ENCODE measurements around the gene AATK. TPM values are rescaled to one million over a fixed set of nuclear protein-coding genes. Genes with fewer than 3 reads are reported as not detected.

AATK gene
- total RNA-seq, 1 experiment from 2014 or later: 1.1 TPM

GRCh38 chr17:81127133-81127455 is 38.9 kb downstream of the AATK start:
- H3K27ac ChIP-seq (ENCODE audit: low read length): no peak overlapping the region
- no peaks in the 10 kb centered on the region for H3K9me2 ChIP-seq (replicated peaks; ENCODE audit: low read length)
- TF ChIP-seq EZH2phosphoT487 (IDR thresholded peaks at IDR 0.05; ENCODE audit: borderline replicate concordance, low read length) (no peak), CTCF (conservative IDR thresholded peaks at IDR 0.05; ENCODE audit: low read depth, low read length) (no peak), EZH2 (IDR thresholded peaks at IDR 0.05; ENCODE audit: low read length, unreplicated experiment) (no peak)
- no peak overlapping the region for H3K4me3 ChIP-seq (ENCODE audit: low read length)
- H3K9ac ChIP-seq (ENCODE audit: low read length): no peak overlapping the region
- H3K27me3 ChIP-seq (ENCODE audit: low read length): no peaks in the 10 kb centered on the region
- no peak overlapping the region for H2AFZ ChIP-seq (ENCODE audit: low read length)
- H3K79me2 ChIP-seq (ENCODE audit: low read length): no peaks in the 10 kb centered on the region
- intact Hi-C loops (cut with micrococcal nuclease): no loop called here
- H3K36me3 ChIP-seq (ENCODE audit: low read depth, low read length): no peaks in the 10 kb centered on the region
- ATAC-seq (no peak), DNase-seq (no peak)
- no peak overlapping the region for H3K4me2 ChIP-seq (ENCODE audit: low read length)
- no peaks in the 10 kb centered on the region for H3K9me3 ChIP-seq (ENCODE audit: low read length)
- 0 out of 2 replicates have a peak, but pooled peaks cover 4% of the 10 kb centered on the region for H3K4me1 ChIP-seq (ENCODE audit: insufficient read depth, low read length)
- ChIA-PET POLR2A (ENCODE audit: unreplicated experiment) (no interaction called here), CTCF (no interaction called here)
- no peaks in the 10 kb centered on the region for H4K20me1 ChIP-seq (ENCODE audit: low read length)
- no peaks in the 10 kb centered on the region for H3F3A ChIP-seq (ENCODE audit: low read length, unreplicated experiment)
- BruUV-seq (replicated peaks): no TSS peak

GRCh38 chr17:81126281-81127132 is 39.5 kb downstream of the AATK start:
- 0 out of 2 replicates have a peak overlapping the region, but pooled peaks have one; percentile 29 for H3K4me2 ChIP-seq (ENCODE audit: low read length)
- ATAC-seq (no peak), DNase-seq (no peak)
- ChIA-PET CTCF (no interaction called here), POLR2A (ENCODE audit: unreplicated experiment) (no interaction called here)
- no peak overlapping the region for H3K27ac ChIP-seq (ENCODE audit: low read length)
- H3K9ac ChIP-seq (ENCODE audit: low read length): no peak overlapping the region
- no peaks in the 10 kb centered on the region for H3K79me2 ChIP-seq (ENCODE audit: low read length)
- H3K36me3 ChIP-seq (ENCODE audit: low read depth, low read length): no peaks in the 10 kb centered on the region
- intact Hi-C loops (cut with micrococcal nuclease): no loop called here
- no peak overlapping the region for H3K4me3 ChIP-seq (ENCODE audit: low read length)
- no peaks in the 10 kb centered on the region for H4K20me1 ChIP-seq (ENCODE audit: low read length)
- H3K9me2 ChIP-seq (replicated peaks; ENCODE audit: low read length): no peaks in the 10 kb centered on the region
- H3K4me1 ChIP-seq (ENCODE audit: insufficient read depth, low read length): 0 out of 2 replicates have a peak, but pooled peaks cover 4% of the 10 kb centered on the region
- no peak overlapping the region for H2AFZ ChIP-seq (ENCODE audit: low read length)
- no peaks in the 10 kb centered on the region for H3F3A ChIP-seq (ENCODE audit: low read length, unreplicated experiment)
- no peaks in the 10 kb centered on the region for H3K27me3 ChIP-seq (ENCODE audit: low read length)
- no peak for TF ChIP-seq CTCF (conservative IDR thresholded peaks at IDR 0.05; ENCODE audit: low read depth, low read length)
- TF ChIP-seq EZH2 (IDR thresholded peaks at IDR 0.05; ENCODE audit: low read length, unreplicated experiment): no peak
- TF ChIP-seq EZH2phosphoT487 (IDR thresholded peaks at IDR 0.05; ENCODE audit: borderline replicate concordance, low read length): no peak
- BruUV-seq (replicated peaks): no TSS peak
- H3K9me3 ChIP-seq (ENCODE audit: low read length): no peaks in the 10 kb centered on the region

GRCh38 chr17:81125573-81126081 is 40.4 kb downstream of the AATK start:
- ChIA-PET CTCF (no interaction called here), POLR2A (ENCODE audit: unreplicated experiment) (no interaction called here)
- intact Hi-C loops (cut with micrococcal nuclease): no loop called here
- H3K79me2 ChIP-seq (ENCODE audit: low read length): no peaks in the 10 kb centered on the region
- ATAC-seq (peak; percentile 53), DNase-seq (peak; percentile 36)
- H3K4me1 ChIP-seq (ENCODE audit: insufficient read depth, low read length): 0 out of 2 replicates have a peak, but pooled peaks cover 4% of the 10 kb centered on the region
- H3K27ac ChIP-seq (ENCODE audit: low read length): no peak overlapping the region
- TF ChIP-seq CTCF (conservative IDR thresholded peaks at IDR 0.05; ENCODE audit: low read depth, low read length) (no peak), EZH2 (IDR thresholded peaks at IDR 0.05; ENCODE audit: low read length, unreplicated experiment) (no peak), EZH2phosphoT487 (IDR thresholded peaks at IDR 0.05; ENCODE audit: borderline replicate concordance, low read length) (no peak)
- no peaks in the 10 kb centered on the region for H3K9me2 ChIP-seq (replicated peaks; ENCODE audit: low read length)
- H4K20me1 ChIP-seq (ENCODE audit: low read length): no peaks in the 10 kb centered on the region
- H3F3A ChIP-seq (ENCODE audit: low read length, unreplicated experiment): no peaks in the 10 kb centered on the region
- no peak overlapping the region for H3K4me3 ChIP-seq (ENCODE audit: low read length)
- no peaks in the 10 kb centered on the region for H3K9me3 ChIP-seq (ENCODE audit: low read length)
- no TSS peak for BruUV-seq (replicated peaks)
- peak overlapping the region; percentile 29; the same call in 1 of the 2 replicates for H3K4me2 ChIP-seq (ENCODE audit: low read length)
- no peak overlapping the region for H3K9ac ChIP-seq (ENCODE audit: low read length)
- H3K27me3 ChIP-seq (ENCODE audit: low read length): no peaks in the 10 kb centered on the region
- H3K36me3 ChIP-seq (ENCODE audit: low read depth, low read length): no peaks in the 10 kb centered on the region
- H2AFZ ChIP-seq (ENCODE audit: low read length): no peak overlapping the region
